ENCODE results near the gene DALRD3. TPM values are rescaled to one million over a fixed set of nuclear protein-coding genes. Genes with fewer than 3 reads are reported as not detected.

Gene DALRD3
- total RNA-seq, 1 donor, result 16.3 TPM

- Histone ChIP-seq H3K27me3 (ENCODE audit: insufficient read depth, low read length) (no peaks in the 10 kb centered on the region), H3K4me3 (ENCODE audit: low read length) (no peak overlapping the region), H3K4me1 (ENCODE audit: insufficient read depth, low read length) (no peaks in the 10 kb centered on the region), H3K9me3 (ENCODE audit: low read depth, low read length) (no peaks in the 10 kb centered on the region)
Observed at GRCh38 chr3:48999085-48999858, 19.1 kb downstream of the DALRD3 start.

DNA sequence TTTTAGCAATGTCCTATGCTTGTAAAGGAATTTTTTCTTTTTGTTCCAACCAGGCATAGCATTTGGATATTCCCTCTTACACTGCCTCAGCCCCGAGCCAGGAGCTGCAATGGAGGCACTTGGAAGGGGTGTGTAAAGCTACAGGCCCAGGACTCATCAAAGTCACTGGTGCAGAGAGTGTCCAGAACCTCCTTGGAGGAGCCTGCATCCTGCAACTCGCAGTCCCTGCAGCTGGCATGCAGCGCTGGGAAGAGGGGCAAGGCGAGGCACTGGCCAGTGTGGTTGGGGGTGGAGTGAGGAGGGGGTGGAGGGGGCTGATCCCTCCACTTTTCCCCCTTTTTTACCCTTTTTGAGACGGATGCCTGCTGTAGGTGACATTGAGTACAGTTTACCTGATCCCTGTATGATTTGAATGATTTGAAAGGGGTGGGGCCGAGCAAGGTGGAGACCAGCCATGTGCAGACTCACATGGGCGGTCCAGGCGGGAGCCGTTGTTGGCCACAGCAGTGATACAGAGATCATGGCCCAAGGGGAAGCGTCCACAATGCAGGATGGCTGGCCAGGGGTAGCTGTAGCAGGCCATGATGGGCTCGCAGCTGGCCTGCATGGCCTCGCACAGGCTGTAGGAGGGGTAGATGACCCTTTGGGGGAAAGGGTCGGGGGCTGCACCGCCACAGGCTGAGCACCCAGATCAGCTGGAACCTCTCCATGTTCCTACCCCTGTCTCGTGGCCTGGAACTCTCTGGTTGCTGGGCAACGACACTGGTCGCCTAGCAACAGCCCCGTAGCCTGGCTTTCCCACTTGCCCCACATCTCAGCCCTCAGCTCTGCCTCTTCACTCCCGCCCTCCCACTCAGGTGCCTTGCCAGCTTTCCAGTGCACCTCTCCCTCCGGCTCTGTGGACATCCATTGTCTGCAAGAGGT is 20.4 kb downstream of the DALRD3 start:
- Histone ChIP-seq H3K27me3 (ENCODE audit: insufficient read depth, low read length) (no peaks in the 10 kb centered on the region), H3K4me3 (ENCODE audit: low read length) (no peak overlapping the region), H3K9me3 (ENCODE audit: low read depth, low read length) (no peaks in the 10 kb centered on the region), H3K4me1 (ENCODE audit: insufficient read depth, low read length) (no peaks in the 10 kb centered on the region)

DNA sequence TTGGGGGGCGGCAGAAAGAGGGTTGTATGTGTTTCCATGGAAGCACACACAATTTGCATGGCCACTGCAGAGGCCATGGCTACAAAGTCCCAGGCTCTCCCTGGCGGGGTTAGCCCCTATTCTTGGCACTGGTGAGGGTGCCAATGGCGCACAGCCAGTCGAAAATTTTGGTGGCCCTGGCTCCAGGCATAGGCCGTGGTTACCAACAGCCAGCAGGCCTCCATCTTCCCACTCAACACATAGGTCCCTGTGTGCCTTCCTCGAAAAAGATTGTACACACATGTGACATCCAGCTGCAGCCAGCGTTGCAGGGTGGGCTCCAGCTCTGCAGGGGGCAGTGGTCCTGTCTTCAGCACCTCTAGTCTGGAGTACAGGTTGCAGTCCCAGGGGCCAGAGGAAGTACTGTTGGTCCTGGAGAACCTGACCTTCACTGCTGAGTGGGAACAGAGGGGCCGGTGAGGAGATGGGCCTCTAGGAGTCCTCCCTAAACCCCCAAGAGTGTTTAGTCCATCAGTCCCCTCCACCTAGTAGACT is 21.2 kb downstream of the DALRD3 start:
- Histone ChIP-seq H3K27me3 (ENCODE audit: insufficient read depth, low read length) (no peaks in the 10 kb centered on the region), H3K4me1 (ENCODE audit: insufficient read depth, low read length) (no peaks in the 10 kb centered on the region), H3K9me3 (ENCODE audit: low read depth, low read length) (no peaks in the 10 kb centered on the region), H3K4me3 (ENCODE audit: low read length) (no peak overlapping the region)

- H3K4me3 ChIP-seq (ENCODE audit: low read length), result no peak overlapping the region
- H3K4me1 ChIP-seq (ENCODE audit: insufficient read depth, low read length), result peaks cover 1% of the 10 kb centered on the region
- no peaks in the 10 kb centered on the region for H3K9me3 ChIP-seq (ENCODE audit: low read depth, low read length)
- no peaks in the 10 kb centered on the region for H3K27me3 ChIP-seq (ENCODE audit: insufficient read depth, low read length)
Observed at GRCh38 chr3:48996640-48997039, 21.7 kb downstream of the DALRD3 start.

DNA sequence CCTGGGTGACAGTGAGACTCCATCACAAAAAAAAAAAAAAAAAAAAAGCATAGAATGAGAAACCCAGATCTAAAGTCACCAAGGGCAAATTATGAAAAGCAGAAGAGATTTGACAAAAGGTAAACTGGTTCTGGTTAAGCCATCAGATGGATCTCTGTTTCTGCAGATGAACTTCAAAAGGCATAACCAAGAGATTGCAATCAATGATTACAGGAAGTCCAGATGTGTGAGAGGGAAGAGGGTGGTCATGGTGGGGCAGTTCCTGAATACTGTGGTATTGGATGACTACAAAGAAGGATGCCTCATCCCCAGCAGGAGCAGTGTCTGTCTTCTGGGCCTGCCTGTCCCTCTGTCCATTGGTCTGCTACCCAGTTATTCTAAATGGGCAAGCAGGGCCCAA is 24.5 kb downstream of the DALRD3 start:
- Histone ChIP-seq H3K4me1 (ENCODE audit: insufficient read depth, low read length) (peaks cover 20% of the 10 kb centered on the region), H3K4me3 (ENCODE audit: low read length) (no peak overlapping the region), H3K27me3 (ENCODE audit: insufficient read depth, low read length) (no peaks in the 10 kb centered on the region), H3K9me3 (ENCODE audit: low read depth, low read length) (no peaks in the 10 kb centered on the region)

- Histone ChIP-seq H3K9me3 (ENCODE audit: low read depth, low read length) (no peaks in the 10 kb centered on the region), H3K4me1 (ENCODE audit: insufficient read depth, low read length) (peaks cover 21% of the 10 kb centered on the region), H3K4me3 (ENCODE audit: low read length) (no peak overlapping the region)
Observed at GRCh38 chr3:48991851-48992545, 26.4 kb downstream of the DALRD3 start.

GRCh38 chr3:48990636-48991469 is 27.5 kb downstream of the DALRD3 start:
- no peaks in the 10 kb centered on the region for H3K27me3 ChIP-seq (ENCODE audit: insufficient read depth, low read length)
- peak overlapping the region; percentile 73 for H3K4me3 ChIP-seq (ENCODE audit: low read length)
- H3K4me1 ChIP-seq (ENCODE audit: insufficient read depth, low read length), result peaks cover 21% of the 10 kb centered on the region

More at GRCh38 chr3:48991851-48992545, 26.4 kb downstream of the DALRD3 start:
- no peaks in the 10 kb centered on the region for H3K27me3 ChIP-seq (ENCODE audit: insufficient read depth, low read length)

GRCh38 chr3:48989796-48990635 is 28.4 kb downstream of the DALRD3 start, which contains the start of gene P4HTM:
P4HTM (plus strand) TSS chr3:48990241; CDS start chr3:48990257, 16 bp downstream.
- Histone ChIP-seq H3K27me3 (ENCODE audit: insufficient read depth, low read length) (no peaks in the 10 kb centered on the region), H3K9me3 (ENCODE audit: low read depth, low read length) (no peaks in the 10 kb centered on the region), H3K4me3 (ENCODE audit: low read length) (peak within 1 kb of the TSS; percentile 73), H3K4me1 (ENCODE audit: insufficient read depth, low read length) (peaks cover 21% of the 10 kb centered on the region)

More at GRCh38 chr3:48990636-48991469, 27.5 kb downstream of the DALRD3 start:
- H3K9me3 ChIP-seq (ENCODE audit: low read depth, low read length), result no peaks in the 10 kb centered on the region

DNA sequence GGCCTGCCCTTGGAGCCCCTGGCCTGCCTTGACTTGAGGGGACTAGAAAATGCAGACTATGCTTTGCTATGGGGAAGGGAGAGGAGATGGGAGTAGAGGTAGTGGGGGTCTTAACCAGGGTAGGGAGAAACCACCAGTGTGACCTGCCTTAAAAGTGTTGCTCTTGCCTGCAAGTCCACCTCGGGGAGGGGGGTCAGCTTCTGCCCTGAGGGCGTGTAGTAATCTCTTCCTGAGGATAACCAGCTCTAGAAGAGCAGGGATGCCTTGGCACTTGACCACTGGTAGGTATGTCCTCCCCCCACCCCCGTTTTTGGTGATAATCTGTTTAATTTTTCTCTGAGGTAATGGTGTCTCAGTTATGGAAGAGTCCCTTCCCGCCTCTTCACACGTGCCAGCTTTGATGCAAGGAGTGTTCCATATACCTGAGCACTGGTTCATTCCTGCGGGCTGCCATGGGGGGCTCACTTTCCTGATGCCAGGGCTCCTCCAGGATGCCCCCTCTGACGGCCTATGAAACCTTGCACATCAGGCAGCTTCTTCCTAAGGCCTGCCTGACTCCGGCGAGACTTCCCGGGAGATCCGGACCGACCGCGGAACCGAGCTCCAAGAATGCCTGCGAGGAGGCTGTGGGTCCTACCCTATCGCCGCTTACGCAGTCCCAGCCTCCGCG is 29.1 kb downstream of the DALRD3 start:
- Histone ChIP-seq H3K9me3 (ENCODE audit: low read depth, low read length) (no peaks in the 10 kb centered on the region), H3K27me3 (ENCODE audit: insufficient read depth, low read length) (no peaks in the 10 kb centered on the region), H3K4me3 (ENCODE audit: low read length) (peak overlapping the region; percentile 73), H3K4me1 (ENCODE audit: insufficient read depth, low read length) (peaks cover 21% of the 10 kb centered on the region)

- Histone ChIP-seq H3K4me3 (ENCODE audit: low read length) (no peak overlapping the region), H3K9me3 (ENCODE audit: low read depth, low read length) (no peaks in the 10 kb centered on the region)
Observed at GRCh38 chr3:48985831-48986376, 32.5 kb downstream of the DALRD3 start.

GRCh38 chr3:48984663-48985062 is 33.7 kb downstream of the DALRD3 start:
- no peak overlapping the region for H3K4me3 ChIP-seq (ENCODE audit: low read length)
- H3K27me3 ChIP-seq (ENCODE audit: insufficient read depth, low read length), result no peaks in the 10 kb centered on the region
- no peaks in the 10 kb centered on the region for H3K9me3 ChIP-seq (ENCODE audit: low read depth, low read length)
- H3K4me1 ChIP-seq (ENCODE audit: insufficient read depth, low read length), result peaks cover 9% of the 10 kb centered on the region

More at GRCh38 chr3:48985831-48986376, 32.5 kb downstream of the DALRD3 start:
- H3K27me3 ChIP-seq (ENCODE audit: insufficient read depth, low read length), result no peaks in the 10 kb centered on the region
- H3K4me1 ChIP-seq (ENCODE audit: insufficient read depth, low read length), result peaks cover 13% of the 10 kb centered on the region

DNA sequence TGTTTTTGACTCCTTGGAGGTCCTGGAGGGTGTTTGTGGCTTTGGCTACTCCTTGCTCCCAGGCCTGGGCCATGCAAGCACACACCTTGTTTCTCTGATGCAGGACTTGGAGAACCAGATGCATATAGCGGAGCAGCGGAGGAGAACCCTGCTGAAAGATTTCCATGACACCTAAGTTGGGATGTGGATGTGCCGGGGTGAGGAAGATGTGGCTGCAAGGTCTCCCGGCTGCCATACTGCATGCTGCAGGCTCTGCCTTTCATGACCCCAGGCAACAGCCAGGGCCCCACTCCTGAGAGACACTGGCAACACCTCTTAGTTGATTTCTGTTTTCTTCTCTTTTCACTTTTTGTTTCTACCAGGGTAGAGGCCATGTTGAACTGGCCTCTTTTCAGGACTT is 35.3 kb downstream of the DALRD3 start:
- Histone ChIP-seq H3K9me3 (ENCODE audit: low read depth, low read length) (no peaks in the 10 kb centered on the region), H3K4me3 (ENCODE audit: low read length) (no peak overlapping the region), H3K4me1 (ENCODE audit: insufficient read depth, low read length) (no peaks in the 10 kb centered on the region), H3K27me3 (ENCODE audit: insufficient read depth, low read length) (no peaks in the 10 kb centered on the region)
